PFSK-1 (cell line): Measurements from ENCODE around the gene ERN1.

Source experiments
- POLR2AphosphoS5 ChIP-seq: IDR thresholded peaks from 2 replicates; pipeline ENCODE4 v1.6.1; 2012; ENCODE audit warnings: low read depth, mild to moderate bottlenecking, control low read depth, low read length, moderate library complexity
- REST ChIP-seq, 2 experiments: IDR thresholded peaks; 2 replicates each; pipeline versions ENCODE4 v1.6.1 to v1.8.0; 2011 to 2012; ENCODE audit warnings: low read depth in 2 of 2, low read length in 2 of 2, control low read depth in 1 of 2, inconsistent platforms in 1 of 2, mild to moderate bottlenecking in 1 of 2, moderate library complexity in 1 of 2; ENCODE audit not compliant: insufficient read depth in 1 of 2
- TAF1 ChIP-seq: IDR thresholded peaks from 2 replicates; pipeline ENCODE4 v1.6.1; 2012; ENCODE audit warnings: low read length, control low read depth, borderline replicate concordance; ENCODE audit not compliant: insufficient read depth

GRCh38 chr17:63995626-63996025, 134.3 kb downstream of the ERN1 start:
- no peak for TF ChIP-seq POLR2AphosphoS5
- TF ChIP-seq TAF1 = no peak
- no peak for TF ChIP-seq REST (IDR thresholded peaks at IDR 0.05; ENCODE audit: insufficient read depth in 1 of 2, low read depth in 2 of 2, low read length in 2 of 2)
